GM12875 (cell line): ENCODE data around the gene STAG3.
A peak's percentile ranks its signal among the peaks of the same experiment; 100 is the strongest.
"Not testable (repeated sequence)": the region's sequence is repeated elsewhere in the genome, so short reads cannot be mapped to it uniquely, and the experiment has no call there.

Experiments used
- H3K4me3 ChIP-seq: one replicate; pipeline ENCODE4 v1.5.1; 2011; ENCODE audit warnings: low read depth, low read length, control low read depth
- TF ChIP-seq, protein P1 (sequence below): IDR thresholded peaks from 2 replicates; pipeline ENCODE4 v1.5.1; 2011; ENCODE audit warnings: low read depth, mild to moderate bottlenecking, control low read depth, inconsistent platforms, low read length, moderate library complexity, borderline replicate concordance; ENCODE audit not compliant: insufficient read depth

STAG3 gene, protein sequence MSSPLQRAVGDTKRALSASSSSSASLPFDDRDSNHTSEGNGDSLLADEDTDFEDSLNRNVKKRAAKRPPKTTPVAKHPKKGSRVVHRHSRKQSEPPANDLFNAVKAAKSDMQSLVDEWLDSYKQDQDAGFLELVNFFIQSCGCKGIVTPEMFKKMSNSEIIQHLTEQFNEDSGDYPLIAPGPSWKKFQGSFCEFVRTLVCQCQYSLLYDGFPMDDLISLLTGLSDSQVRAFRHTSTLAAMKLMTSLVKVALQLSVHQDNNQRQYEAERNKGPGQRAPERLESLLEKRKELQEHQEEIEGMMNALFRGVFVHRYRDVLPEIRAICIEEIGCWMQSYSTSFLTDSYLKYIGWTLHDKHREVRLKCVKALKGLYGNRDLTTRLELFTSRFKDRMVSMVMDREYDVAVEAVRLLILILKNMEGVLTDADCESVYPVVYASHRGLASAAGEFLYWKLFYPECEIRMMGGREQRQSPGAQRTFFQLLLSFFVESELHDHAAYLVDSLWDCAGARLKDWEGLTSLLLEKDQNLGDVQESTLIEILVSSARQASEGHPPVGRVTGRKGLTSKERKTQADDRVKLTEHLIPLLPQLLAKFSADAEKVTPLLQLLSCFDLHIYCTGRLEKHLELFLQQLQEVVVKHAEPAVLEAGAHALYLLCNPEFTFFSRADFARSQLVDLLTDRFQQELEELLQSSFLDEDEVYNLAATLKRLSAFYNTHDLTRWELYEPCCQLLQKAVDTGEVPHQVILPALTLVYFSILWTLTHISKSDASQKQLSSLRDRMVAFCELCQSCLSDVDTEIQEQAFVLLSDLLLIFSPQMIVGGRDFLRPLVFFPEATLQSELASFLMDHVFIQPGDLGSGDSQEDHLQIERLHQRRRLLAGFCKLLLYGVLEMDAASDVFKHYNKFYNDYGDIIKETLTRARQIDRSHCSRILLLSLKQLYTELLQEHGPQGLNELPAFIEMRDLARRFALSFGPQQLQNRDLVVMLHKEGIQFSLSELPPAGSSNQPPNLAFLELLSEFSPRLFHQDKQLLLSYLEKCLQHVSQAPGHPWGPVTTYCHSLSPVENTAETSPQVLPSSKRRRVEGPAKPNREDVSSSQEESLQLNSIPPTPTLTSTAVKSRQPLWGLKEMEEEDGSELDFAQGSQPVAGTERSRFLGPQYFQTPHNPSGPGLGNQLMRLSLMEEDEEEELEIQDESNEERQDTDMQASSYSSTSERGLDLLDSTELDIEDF

DNA sequence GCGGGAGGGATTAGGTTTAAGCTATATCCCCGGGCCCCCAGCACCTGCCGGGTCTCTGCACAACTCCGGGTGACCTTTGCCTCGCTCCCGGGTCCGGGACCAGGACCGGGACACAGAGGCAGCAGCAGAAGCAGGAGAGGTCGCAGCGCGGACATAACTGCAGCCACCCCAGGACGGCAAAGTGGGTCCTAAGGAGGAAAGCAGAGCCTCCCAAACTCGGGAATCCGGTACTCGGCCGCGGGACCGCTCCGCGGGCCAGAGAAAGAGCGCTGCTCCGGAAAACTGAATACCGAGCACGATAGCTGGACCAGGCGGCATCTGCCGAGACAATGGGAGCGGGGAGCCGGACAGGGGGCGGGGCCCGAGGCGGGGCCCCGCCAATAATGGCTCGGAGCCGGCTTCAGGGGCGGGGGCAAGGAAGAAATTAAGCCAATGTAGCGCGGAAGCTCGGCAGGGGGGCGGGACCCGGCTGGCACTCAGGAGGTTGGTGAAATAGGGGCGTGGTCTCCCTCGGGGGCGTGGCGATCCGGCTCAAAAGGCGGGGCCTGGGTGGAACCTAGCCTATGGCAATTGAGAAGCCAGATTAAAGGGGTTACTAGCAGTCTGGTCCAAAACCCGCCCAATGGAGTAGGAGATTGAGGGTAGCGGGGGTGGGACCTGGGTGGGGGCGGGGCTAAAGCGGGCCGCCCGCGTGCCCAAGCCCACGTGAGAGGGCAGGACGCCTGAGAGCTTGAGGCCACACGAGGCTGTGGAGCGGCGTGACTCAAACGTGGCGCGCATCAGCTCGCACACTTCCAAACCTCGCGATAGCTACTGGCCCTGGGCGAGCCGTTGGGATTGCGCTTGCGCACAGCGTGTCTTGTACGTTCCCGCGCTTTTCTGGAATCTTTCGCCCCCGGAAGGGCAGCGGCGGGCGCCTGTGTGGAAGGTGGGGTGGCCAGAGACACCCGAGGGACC, at the start of gene STAG3, which contains the start of gene GPC2:
STAG3 (plus strand) TSS at position 874 of the 957 bp plus-strand sequence. CDS start 2,639 bp downstream, outside the sequence.
GPC2 (minus strand) TSS at position 337 of the 957 bp plus-strand sequence; CDS start at position 155, 182 bp downstream.
- TF ChIP-seq, protein P1, sequence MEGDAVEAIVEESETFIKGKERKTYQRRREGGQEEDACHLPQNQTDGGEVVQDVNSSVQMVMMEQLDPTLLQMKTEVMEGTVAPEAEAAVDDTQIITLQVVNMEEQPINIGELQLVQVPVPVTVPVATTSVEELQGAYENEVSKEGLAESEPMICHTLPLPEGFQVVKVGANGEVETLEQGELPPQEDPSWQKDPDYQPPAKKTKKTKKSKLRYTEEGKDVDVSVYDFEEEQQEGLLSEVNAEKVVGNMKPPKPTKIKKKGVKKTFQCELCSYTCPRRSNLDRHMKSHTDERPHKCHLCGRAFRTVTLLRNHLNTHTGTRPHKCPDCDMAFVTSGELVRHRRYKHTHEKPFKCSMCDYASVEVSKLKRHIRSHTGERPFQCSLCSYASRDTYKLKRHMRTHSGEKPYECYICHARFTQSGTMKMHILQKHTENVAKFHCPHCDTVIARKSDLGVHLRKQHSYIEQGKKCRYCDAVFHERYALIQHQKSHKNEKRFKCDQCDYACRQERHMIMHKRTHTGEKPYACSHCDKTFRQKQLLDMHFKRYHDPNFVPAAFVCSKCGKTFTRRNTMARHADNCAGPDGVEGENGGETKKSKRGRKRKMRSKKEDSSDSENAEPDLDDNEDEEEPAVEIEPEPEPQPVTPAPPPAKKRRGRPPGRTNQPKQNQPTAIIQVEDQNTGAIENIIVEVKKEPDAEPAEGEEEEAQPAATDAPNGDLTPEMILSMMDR, result no peak
- peak within 1 kb of the TSS; percentile 81 for H3K4me3 ChIP-seq

DNA sequence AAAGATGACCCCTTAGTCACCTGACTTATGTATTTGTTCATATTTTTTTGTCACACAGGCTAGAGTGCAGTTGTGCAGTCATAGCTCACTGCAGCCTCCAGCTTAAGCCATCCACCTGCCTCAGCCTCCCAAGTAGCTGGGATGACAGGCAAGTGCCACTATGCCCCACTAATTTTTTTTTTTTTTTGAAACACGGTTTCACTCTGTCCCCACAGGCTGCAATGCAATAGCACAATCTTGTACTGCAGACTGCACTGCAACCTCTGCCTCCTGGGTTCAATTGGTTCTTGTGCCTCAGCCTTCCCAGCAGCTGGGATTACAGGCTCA, 49.1 kb upstream of the STAG3 start:
- TF ChIP-seq, protein P1, result no peak
- no peak overlapping the region for H3K4me3 ChIP-seq

DNA sequence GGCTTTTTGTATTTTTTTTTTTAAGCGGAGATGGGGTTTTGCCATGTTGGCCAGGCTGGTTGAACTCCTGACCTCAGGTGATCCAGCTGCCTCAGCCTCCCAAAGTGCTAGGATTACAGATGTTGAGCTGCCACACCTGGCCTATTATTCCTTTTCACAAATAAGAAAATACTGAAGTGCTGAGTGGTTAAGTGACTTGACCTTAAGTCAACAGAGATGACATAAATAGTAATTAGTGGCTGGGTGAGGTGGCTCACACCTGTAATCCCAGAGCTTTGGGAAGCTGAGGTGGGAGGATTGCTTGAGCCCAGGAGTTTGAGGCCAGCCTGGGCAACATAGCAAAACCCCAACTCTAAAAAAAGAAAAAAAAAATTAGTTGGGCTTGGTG, 47.5 kb upstream of the STAG3 start:
- H3K4me3 ChIP-seq, result not testable (repeated sequence)

DNA sequence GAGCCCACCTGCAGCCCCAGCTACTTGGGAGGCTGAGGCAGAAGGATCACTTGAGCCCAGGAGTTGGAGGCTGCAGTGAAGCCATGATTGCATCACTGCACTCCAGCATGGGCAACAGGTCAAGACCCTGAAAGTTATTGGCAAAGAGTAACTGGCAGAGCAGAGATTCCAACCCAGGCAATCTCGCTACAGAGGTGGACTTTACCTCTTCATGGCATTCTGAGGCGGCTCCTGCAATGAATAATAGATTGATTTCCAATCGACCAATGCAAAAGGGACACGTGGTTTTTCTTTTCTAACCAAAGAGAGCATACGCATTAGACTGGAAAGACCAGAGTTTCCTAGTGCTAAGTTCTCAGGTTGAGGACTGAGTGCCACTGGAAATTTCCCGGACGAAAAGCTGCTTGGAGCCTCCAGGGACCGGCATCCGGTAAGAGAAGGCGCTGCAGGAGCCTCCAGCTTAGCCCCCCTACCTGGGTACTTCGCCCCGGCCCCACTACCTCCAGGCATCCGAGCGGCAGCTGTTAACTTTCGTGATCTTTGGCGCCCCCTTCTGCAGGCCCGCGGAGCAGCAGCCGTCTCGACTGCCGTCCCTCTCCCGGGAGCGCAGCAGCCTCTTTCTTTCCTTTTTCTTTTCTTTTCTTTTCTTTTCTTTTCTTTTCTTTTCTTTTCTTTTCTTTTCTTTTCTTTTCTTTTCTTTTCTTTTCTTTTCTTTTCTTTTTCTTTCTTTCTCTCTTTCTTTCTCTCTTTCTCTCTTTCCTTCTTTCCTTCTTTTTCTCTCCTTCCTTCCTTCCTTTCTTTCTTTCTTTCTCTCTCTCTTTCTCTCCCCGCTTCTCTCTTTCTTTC, 46.9 kb upstream of the STAG3 start:
- H3K4me3 ChIP-seq, result no peak overlapping the region
- TF ChIP-seq, protein P1, result peak; percentile 80

DNA sequence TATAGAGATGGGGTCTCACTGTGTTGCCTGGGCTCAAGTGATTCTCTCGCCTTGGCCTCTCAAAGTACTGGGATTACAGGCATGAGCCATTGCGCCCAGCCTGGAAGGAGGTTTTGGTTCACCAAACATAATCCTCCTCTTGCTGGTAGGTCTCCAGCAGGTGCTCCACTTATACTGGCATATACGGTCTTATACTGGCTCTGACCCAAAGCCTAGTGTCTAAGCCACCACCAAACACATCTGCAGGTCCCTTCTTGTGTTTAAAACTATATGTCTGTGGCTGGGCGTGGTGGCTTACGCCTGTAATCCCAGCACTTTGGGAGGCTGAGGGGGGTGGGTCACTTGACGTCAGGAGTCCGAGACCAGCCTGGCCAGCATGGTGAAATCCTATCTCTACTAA, 45.6 kb upstream of the STAG3 start:
- TF ChIP-seq, protein P1, result no peak

DNA sequence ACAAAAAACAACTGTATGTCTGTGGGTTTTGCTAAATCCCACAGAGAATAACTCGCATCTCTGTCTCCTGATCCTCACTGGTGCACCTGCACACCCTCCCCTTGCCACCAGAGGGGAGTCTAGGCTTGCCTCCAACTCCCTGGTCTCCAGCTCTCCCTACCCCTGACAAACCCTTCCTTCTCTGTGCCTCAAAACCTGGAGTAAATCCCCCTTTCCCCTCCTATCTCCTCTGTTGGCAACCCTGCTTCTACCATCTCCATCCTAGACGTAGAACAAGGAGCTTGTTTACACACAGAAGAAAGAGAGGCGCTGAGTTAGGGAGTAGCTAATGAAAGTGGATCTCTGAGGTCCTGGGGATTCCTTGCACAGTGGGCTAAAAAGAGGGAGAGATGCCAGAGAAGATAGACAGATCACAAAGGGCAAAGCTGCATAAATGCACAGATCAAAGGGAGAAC, 45.0 kb upstream of the STAG3 start:
- TF ChIP-seq, protein P1, result peak; percentile 96
- no peak overlapping the region for H3K4me3 ChIP-seq

More for the DNA sequence above, 45.6 kb upstream of the STAG3 start:
- no peak overlapping the region for H3K4me3 ChIP-seq
